Smooth muscle cell (in vitro differentiated cells): ENCODE results near the gene NDUFA11. TPM values are rescaled to one million over a fixed set of nuclear protein-coding genes. Genes with fewer than 3 reads are reported as not detected.

ENCODE experiments used
- DNase-seq: peaks from one replicate; lab custom pipeline; 2025; ENCODE audit not compliant: unreplicated experiment; lab: John Stamatoyannopoulos, UW
- H2AFZ ChIP-seq: fragments of 200-600 bp; sonication (generic); 2 replicates; pipeline ENCODE4 v1.6.0; 2016; ENCODE audit warnings: antibody characterized with exemption, low read depth, mild to moderate bottlenecking
- H3F3A ChIP-seq: fragments of 200-600 bp; sonication (generic); 2 replicates; pipeline ENCODE4 v1.6.0; 2017; ENCODE audit warnings: antibody characterized with exemption, low read depth
- H3K27ac ChIP-seq: fragments of 200-600 bp; sonication (generic); 2 replicates; pipeline ENCODE4 v1.5.1; 2016; ENCODE audit warnings: low read depth, mild to moderate bottlenecking
- H3K27me3 ChIP-seq: fragments of 200-600 bp; sonication (generic); 2 replicates; pipeline ENCODE4 v1.6.1; 2016; ENCODE audit warnings: low read depth, mild to moderate bottlenecking
- H3K36me3 ChIP-seq: fragments of 200-600 bp; sonication (generic); 2 replicates; pipeline ENCODE4 v1.5.1; 2016; ENCODE audit warnings: low read depth
- H3K4me1 ChIP-seq: fragments of 200-600 bp; sonication (generic); 2 replicates; pipeline ENCODE4 v1.5.1; 2016; ENCODE audit warnings: low read depth
- H3K4me2 ChIP-seq: fragments of 200-600 bp; sonication (generic); 2 replicates; pipeline ENCODE4 v1.6.0; 2016; ENCODE audit warnings: mild to moderate bottlenecking
- H3K4me3 ChIP-seq: fragments of 200-600 bp; sonication (generic); 2 replicates; pipeline ENCODE4 v1.5.1; 2016; ENCODE audit warnings: mild to moderate bottlenecking
- H3K79me2 ChIP-seq: fragments of 200-600 bp; sonication (generic); 2 replicates; pipeline ENCODE4 v1.6.0; 2016; ENCODE audit warnings: low read depth, mild to moderate bottlenecking
- H3K9ac ChIP-seq: fragments of 200-600 bp; sonication (generic); 2 replicates; pipeline ENCODE4 v1.6.0; 2016; ENCODE audit warnings: low read depth
- H3K9me3 ChIP-seq: fragments of 200-600 bp; sonication (generic); replicated peaks from 2 replicates; pipeline ENCODE4 v1.5.1; 2016; ENCODE audit warnings: low read depth
- H4K20me1 ChIP-seq: fragments of 200-600 bp; sonication (generic); 2 replicates; pipeline ENCODE4 v1.6.0; 2016; ENCODE audit warnings: low read depth
- CTCF ChIP-seq: fragments of 200-600 bp; sonication (generic); IDR thresholded peaks from 2 replicates; pipeline ENCODE4 v1.5.1; 2017; ENCODE audit warnings: borderline replicate concordance, mild to moderate bottlenecking, antibody characterized with exemption; ENCODE audit not compliant: insufficient read depth, poor library complexity, severe bottlenecking
- WGBS: methylation state at CpG from one replicate; pipeline ENCODE4 v1.1.7; 2016; ENCODE audit warnings: low lambda C conversion rate; 5-methylcytosine and 5-hydroxymethylcytosine counted together
- polyA plus RNA-seq: library from polyadenylated mRNA; unstranded; fragments of >200 nt; fragmentation: Nextera tagmentation; extraction: Ambion mirVana; gene quantifications from 2 replicates; pipeline ENCODE4 v1.2.1, GENCODE V29; 2016
- total RNA-seq: library from RNA; depleted of rRNA; stranded (reverse); fragments of >200 nt; gene quantifications from 2 replicates; pipeline ENCODE4 v1.2.3, GENCODE V29; 2014

Gene NDUFA11
- total and polyA plus RNA-seq, 2 experiments from 2014 or later: 169 to 493 TPM

DNA sequence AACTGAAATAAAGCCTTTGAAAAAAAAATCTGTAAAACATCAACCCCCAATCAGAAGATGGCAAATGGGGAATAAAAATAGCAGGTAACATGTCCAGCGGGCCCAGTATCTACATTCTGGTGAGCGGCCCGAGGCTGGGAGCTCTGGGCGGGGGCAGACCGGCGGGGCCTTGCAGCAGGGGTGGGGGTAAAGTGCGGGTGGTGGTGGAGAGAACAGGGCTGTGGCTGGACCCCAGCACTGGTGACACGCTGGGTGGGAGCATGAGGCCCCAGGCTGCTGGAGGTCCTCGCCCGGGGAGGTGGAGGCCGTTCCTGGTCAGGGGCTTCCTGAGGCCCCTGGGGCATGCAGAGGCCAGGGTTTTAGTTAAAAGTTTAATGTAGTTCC is 12.2 kb upstream of the NDUFA11 start:
- H3K4me2 ChIP-seq: peak overlapping the region; percentile 43
- WGBS: 70% methylated on average over 11 of the region's 11 CpGs

GRCh38 chr19:5914946-5915781 is 11.6 kb upstream of the NDUFA11 start:
- Histone ChIP-seq H3K4me2 (peak overlapping the region; percentile 43), H3K4me3 (no peak overlapping the region), H3K27me3 (no peaks in the 10 kb centered on the region), H3K36me3 (no peaks in the 10 kb centered on the region), H3F3A (peaks cover 3% of the 10 kb centered on the region), H3K9ac (no peak overlapping the region), H3K9me3 (no peaks in the 10 kb centered on the region), H3K27ac (no peak overlapping the region), H2AFZ (no peak overlapping the region), H3K4me1 (no peaks in the 10 kb centered on the region), H4K20me1 (no peaks in the 10 kb centered on the region), H3K79me2 (no peaks in the 10 kb centered on the region)
- no peak for TF ChIP-seq CTCF
- no peak for DNase-seq
- WGBS: 93% methylated on average over 31 of the region's 42 CpGs

More for the DNA sequence above, 12.2 kb upstream of the NDUFA11 start:
- Histone ChIP-seq H3K27me3 (no peaks in the 10 kb centered on the region), H4K20me1 (no peaks in the 10 kb centered on the region), H3K79me2 (no peaks in the 10 kb centered on the region), H3K36me3 (no peaks in the 10 kb centered on the region), H3K27ac (no peak overlapping the region), H3K9me3 (no peaks in the 10 kb centered on the region), H3F3A (peaks cover 3% of the 10 kb centered on the region), H3K9ac (no peak overlapping the region), H3K4me3 (no peak overlapping the region), H3K4me1 (no peaks in the 10 kb centered on the region), H2AFZ (no peak overlapping the region)
- DNase-seq: no peak
- no peak for TF ChIP-seq CTCF

DNA sequence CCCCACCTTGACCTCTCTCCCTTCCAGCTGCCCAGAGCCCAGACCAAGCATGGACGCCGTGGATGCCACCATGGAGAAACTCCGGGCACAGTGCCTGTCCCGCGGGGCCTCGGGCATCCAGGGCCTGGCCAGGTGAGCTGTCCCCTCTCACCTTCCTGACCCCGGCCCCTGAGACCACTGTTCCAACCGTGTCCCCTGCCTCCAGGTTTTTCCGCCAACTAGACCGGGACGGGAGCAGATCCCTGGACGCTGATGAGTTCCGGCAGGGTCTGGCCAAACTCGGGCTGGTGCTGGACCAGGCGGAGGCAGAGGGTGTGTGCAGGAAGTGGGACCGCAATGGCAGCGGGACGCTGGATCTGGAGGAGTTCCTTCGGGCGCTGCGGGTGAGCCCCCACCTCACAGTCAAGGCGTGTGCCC is 10.8 kb upstream of the NDUFA11 start:
- no peak overlapping the region for H3K4me2 ChIP-seq
- H3K36me3 ChIP-seq: no peaks in the 10 kb centered on the region
- peaks cover 3% of the 10 kb centered on the region for H3F3A ChIP-seq
- no peaks in the 10 kb centered on the region for H3K27me3 ChIP-seq
- no peak overlapping the region for H3K27ac ChIP-seq
- H2AFZ ChIP-seq: no peak overlapping the region
- H3K4me3 ChIP-seq: no peak overlapping the region
- no peaks in the 10 kb centered on the region for H3K4me1 ChIP-seq
- no peaks in the 10 kb centered on the region for H3K9me3 ChIP-seq
- 97% methylated on average over 21 of the region's 22 CpGs for WGBS
- no peak overlapping the region for H3K9ac ChIP-seq
- no peak for DNase-seq
- no peaks in the 10 kb centered on the region for H3K79me2 ChIP-seq
- no peaks in the 10 kb centered on the region for H4K20me1 ChIP-seq
- TF ChIP-seq CTCF: no peak

GRCh38 chr19:5913739-5914357 is 10.3 kb upstream of the NDUFA11 start, which contains the start of gene CAPS:
TSS of gene CAPS (plus strand) at chr19:5914254. CDS start at chr19:5914407, 153 bp downstream.
- Histone ChIP-seq H3K36me3 (no peaks in the 10 kb centered on the region), H3K9me3 (no peaks in the 10 kb centered on the region), H4K20me1 (no peaks in the 10 kb centered on the region), H3K79me2 (no peaks in the 10 kb centered on the region), H3K27ac (no peak within 1 kb of the TSS), H2AFZ (no peak within 1 kb of the TSS), H3K4me2 (no peak within 1 kb of the TSS), H3K27me3 (no peaks in the 10 kb centered on the region), H3K9ac (no peak within 1 kb of the TSS), H3K4me1 (no peaks in the 10 kb centered on the region), H3F3A (peaks cover 3% of the 10 kb centered on the region), H3K4me3 (no peak within 1 kb of the TSS)
- no peak for DNase-seq
- no peak for TF ChIP-seq CTCF
- 87% methylated on average over 9 of the region's 10 CpGs for WGBS
